GM19043 (cell line): Measurements from ENCODE around the gene UNC119B.

Source experiments
- ATAC-seq: cut with Tn5 transposase; IDR thresholded peaks from one replicate; pipeline ENCODE4 v1.9.1; 2021; ENCODE audit warnings: low read depth; ENCODE audit not compliant: unreplicated experiment

UNC119B gene

DNA sequence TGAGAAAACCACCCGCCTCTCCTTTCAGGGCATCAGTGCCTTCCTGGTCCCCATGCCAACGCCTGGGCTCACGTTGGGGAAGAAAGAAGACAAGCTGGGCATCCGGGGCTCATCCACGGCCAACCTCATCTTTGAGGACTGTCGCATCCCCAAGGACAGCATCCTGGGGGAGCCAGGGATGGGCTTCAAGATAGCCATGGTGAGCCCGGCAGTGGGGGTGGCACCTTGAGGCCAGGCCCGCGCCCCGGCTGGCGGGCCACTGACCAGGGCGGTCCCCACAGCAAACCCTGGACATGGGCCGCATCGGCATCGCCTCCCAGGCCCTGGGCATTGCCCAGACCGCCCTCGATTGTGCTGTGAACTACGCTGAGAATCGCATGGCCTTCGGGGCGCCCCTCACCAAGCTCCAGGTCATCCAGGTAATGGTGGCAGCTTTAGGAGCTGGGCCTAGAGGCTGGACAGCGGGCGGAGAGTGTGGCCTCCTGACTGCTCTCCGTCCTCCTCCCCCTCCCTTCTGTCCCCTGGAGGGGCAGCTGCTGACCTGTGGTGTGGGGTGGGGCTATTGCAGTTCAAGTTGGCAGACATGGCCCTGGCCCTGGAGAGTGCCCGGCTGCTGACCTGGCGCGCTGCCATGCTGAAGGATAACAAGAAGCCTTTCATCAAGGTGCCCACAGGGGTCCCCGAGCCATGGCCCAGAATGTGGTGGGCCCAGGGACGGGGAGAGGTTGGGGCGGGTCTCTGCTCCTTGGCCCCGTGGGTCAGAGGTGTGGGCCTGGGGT lies 28.2 kb downstream of the UNC119B start:
- no peak for ATAC-seq

DNA sequence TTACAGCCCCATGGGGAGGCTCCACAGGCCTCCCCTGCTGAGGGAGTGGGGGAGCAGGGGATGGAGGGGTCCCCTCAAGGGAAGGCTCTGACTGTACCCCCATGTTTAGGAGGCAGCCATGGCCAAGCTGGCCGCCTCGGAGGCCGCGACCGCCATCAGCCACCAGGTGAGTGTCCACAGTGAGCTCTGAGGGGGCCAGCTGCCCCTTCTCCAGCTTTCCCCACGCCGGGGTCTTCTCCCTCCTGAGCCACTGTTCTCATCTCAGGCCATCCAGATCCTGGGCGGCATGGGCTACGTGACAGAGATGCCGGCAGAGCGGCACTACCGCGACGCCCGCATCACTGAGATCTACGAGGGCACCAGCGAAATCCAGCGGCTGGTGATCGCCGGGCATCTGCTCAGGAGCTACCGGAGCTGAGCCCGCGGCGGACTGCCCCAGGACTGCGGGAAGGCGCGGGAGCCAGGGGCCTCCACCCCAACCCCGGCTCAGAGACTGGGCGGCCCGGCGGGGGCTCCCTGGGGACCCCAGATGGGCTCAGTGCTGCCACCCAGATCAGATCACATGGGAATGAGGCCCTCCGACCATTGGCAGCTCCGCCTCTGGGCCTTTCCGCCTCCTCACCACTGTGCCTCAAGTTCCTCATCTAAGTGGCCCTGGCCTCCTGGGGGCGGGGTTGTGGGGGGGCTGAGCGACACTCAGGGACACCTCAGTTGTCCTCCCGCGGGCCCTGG lies 28.9 kb downstream of the UNC119B start:
- ATAC-seq = no peak

DNA sequence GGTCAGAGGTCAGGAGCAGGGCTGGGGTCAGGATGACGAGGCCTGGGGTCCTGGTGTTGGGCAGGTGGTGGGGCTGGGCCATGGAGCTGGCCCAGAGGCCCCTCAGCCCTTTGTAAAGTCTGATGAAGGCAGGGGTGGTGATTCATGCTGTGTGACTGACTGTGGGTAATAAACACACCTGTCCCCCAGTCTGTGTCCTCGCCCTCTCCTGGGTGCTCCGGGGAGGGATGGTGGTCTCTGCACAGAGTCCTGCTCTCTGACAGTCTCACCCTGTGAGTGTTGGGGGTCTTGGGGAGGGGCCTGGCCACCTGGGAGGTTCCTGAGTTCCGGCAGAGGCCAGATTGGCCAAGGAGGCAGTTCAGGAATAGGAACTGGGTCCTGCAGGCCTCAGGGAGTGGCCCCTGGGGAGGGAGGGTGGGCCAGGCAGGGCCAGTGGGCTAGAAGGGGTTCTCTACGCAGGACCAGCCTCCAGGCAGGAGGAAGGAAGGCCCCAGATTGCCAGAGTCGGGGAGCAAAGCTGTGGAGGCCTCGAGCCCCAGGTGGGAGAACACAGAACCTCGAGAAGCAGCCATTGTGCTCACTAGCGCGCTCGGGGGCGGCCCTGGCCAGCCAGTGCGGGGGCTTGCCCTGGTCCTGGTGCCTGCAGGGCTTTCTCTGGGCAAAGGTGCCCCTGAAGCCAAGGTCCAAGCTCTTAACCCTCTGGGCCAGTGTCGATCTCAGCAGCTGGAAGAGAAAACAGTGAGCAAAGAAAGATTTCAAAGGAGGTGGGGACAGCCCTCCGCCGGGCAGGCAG lies 29.8 kb downstream of the UNC119B start:
- no peak for ATAC-seq

DNA sequence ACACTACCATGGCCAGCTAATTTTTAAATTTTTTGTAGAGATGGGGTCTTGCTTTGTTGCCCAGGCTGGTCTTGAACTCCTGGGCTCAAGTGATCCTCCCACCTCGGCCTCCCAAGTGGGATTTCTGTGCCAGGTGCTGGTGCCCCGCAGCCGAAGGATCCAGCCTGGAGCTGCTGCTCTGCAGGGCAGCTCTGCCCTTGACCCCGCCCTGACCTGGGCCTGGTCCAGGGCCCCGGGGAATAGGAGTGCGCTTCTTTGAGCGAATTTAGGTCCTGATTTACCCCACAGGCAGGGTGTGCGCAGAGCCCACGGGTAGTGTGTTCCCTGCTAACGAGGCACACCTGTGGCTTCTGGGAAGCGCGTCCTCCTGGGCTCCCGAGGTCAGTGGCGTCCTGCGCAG lies 30.6 kb downstream of the UNC119B start:
- ATAC-seq = no peak

DNA sequence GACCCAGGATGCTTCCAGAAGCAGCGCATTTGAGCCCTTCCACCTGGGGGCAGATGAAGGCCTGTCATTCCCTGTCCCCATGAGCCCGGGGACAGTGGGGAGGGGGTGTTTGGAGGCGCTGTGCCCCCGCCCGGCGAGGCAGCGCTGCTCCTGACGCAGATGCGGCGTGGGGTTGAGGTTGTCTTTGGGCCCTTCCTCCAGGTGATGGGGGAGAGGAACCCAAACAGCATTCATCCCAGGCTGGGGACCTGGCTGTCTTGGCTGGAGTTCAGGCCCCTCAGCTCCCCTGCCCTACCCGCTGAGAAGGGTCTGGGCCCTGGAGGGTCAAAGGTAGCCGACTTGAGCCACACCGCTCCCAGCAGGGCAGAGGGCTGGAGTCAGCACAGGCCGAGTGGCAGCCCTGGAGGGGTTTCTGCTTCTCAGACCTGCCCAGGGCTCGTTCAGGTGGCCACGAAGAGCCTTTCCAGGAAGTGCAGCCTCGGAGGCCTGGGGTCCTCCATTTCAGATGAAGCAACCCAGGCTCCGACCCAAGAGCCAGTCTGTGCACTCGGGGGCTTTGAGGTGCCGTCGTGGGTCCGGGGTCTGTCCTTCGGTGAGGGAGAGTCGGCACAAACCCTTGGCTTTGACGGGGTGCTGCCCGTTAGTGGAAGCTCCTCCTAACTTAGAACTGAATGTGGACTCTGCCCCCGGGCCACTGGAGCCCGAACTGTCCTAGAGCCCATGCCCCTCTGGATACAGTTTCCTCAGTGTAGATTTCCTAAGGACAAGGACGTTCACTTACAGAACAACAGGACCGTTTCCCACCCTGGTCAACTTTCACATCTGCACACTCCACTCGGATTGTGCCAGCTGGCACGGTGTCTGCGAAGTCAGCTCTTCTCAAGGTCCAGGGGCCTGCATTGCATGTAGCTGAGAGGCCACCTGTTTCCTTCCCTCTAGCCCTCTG lies 31.5 kb downstream of the UNC119B start:
- ATAC-seq = no peak

DNA sequence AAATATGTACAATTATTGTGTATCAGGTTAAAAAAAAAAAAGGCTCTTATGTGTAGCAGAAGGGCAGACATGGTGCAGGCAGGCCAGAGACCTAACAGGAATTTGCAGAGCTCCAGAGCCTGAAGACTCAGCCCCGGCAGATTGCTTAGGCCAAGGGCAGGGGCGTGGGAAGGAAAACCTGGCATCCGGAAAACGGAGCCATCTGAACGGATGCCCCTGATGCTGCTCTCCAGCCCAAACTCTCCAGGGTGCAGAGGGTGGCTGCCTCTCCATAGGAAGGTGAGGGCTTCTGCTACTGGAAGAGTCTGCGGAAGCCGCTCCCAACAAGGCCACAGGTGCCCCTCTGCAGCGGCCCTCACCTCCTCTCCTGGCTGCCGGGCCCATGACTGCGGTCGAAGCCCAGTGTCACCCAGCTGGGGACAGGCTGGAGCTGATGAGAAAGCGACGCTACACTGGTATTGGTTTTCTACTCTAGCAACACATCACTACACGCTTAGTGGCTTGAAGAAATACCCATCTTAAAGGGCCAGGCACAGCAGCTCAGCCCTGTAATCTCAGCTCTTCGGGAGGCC lies 34.8 kb downstream of the UNC119B start:
- no peak for ATAC-seq

DNA sequence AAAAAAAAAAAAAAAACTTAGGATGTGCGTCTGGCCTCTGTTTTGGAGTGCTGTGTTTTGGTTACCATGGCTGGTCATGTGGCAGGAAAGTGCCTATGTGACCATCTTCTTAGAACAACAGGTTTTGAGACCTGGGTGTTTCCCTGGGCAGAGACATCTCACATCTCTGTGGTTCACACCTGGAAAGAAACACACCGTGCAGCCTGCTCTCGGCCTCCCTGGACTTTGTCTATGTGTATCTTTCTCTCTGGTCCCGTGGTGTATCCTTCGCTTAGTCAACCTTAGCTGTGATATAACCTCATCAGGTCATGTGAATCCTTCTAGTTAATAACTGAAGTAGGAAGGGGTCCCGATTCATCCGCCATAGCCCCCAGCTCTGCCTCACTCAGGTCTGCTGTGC lies 38.0 kb downstream of the UNC119B start:
- ATAC-seq = no peak

DNA sequence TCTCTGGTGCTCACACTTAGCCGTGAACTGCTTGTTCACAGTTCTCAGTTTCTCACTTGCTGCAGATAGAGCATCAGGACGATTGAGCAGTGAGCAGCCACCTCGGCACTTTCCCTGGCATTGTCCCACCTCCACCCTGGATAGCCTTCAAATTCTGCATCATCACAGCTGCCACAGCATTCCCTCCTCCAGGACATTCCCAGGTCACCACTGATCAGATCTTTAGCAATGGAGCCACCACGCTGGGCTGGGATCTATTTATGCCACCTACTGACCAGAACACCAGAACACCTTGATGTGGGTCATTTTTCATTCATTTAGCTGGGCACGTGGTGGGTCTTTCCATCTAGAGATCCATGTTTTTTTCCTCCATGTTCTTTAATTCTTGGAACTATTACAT lies 39.0 kb downstream of the UNC119B start:
- no peak for ATAC-seq

DNA sequence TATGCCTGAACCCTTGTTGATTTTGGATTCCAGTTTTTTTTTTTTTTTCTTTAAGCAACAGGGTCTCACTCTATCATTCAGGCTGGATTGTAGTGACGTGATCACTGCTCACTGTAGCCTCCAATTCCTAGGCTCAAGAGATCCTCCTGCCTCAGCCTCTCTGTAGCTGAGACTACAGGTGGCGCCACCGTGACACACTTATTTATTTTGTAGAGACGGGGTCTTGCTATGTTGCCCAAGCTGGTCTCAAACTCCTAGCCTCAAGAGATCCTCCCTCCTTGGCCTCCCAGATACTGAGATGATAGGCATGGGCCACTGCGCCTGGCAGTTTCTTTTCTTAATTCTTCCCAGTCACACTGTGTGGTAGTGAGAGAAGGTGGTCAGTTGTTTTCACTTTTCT lies 40.5 kb downstream of the UNC119B start:
- ATAC-seq = no peak

DNA sequence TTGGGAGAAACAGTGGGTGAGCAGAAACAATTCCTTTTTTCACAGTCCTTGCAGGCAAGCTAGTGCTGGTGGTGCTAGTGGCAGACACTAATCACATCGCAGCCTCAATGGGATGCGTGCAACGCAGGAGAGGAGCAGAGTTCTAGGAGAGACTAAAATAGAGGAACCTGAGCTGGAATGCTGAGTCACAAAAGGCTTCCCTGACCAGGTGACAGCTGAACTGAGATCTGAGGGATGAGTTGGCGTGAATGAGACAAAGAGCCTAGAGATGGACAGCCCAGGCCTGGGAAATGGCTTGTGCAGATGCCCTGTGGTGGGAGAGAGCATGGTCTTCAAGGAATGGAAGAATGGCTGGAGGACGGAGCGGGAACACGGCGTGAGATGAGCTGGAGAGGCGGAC lies 41.1 kb downstream of the UNC119B start:
- ATAC-seq = no peak

DNA sequence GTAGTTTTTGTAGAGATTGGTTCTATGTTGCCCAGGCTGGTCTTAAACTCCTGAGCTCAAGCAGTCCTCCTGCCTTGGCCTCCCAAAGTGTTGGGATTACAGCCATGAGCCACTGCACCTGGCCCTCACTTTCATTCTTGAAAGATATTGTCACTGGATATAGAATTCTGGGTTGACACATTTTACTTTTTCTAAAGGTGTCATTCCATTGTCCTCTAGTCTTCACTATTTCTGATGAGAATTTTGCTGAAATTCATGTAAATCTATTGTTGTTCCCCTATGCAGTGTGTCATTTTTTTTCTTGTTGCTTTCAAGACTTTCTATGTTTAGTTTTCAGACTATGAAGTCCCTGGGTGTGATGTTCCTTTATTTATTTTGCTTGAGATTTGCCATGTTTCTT lies 44.5 kb downstream of the UNC119B start:
- ATAC-seq = no peak

DNA sequence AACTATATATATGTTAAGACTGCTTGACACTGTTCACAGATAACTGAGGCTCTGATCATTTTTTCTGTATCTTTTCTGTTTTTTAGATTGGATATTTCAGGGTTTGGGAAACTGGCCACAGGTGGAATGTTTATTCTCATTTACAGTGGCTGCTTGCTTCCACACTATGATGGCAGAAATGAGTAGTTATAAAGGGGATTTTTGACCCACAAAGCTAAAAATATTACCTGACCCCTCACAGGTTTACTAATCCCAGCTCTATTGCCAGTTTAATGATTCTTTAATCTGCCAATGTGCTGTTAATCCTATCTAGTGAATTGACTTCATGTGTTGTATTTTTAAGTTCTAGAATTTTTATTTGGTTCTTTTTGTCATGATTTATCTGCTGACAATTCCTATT lies 45.0 kb downstream of the UNC119B start:
- no peak for ATAC-seq

DNA sequence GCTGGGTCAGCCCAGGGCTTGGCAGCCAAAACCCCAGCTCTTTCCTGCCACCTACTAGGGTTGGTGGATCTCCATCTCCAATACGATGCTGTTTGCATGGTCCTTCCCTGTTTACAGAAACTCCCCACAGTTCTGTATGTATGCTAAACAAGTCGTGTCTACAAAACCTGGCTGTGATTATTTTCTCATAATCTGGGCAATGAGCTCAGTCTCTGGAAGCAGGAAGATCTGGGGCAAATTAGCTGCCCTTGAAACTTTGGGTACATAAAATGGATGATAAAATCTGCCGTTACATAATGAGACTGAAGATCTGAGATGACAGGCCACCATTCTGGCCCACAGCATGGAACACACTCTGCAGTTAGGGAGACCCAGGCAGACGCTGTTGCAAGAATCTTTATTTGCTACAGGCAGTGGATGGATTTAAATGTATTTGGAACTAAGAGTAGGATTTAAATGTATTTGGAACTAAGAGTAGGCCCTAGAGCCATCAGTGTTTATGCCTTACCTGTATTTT lies 47.0 kb downstream of the UNC119B start:
- no peak for ATAC-seq

DNA sequence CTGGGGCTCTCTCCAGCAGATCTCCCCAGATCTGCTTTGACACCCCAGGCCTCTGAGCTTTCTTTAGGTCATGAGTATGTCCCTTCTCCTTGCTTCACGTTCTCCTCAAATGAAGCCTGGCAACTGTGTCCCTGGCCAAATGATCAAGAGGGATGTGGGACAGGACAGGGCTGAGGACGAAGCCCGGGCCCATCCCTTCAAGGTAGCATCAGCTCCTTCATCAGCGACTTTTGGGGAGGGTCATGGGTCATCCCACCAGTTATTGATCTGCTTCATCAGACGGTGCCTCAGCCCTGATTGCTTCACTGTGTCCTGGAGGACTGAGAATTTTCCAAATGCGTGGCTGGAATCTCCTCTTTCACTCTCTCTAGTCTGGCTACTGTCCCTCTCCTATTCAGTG lies 47.7 kb downstream of the UNC119B start:
- no peak for ATAC-seq

DNA sequence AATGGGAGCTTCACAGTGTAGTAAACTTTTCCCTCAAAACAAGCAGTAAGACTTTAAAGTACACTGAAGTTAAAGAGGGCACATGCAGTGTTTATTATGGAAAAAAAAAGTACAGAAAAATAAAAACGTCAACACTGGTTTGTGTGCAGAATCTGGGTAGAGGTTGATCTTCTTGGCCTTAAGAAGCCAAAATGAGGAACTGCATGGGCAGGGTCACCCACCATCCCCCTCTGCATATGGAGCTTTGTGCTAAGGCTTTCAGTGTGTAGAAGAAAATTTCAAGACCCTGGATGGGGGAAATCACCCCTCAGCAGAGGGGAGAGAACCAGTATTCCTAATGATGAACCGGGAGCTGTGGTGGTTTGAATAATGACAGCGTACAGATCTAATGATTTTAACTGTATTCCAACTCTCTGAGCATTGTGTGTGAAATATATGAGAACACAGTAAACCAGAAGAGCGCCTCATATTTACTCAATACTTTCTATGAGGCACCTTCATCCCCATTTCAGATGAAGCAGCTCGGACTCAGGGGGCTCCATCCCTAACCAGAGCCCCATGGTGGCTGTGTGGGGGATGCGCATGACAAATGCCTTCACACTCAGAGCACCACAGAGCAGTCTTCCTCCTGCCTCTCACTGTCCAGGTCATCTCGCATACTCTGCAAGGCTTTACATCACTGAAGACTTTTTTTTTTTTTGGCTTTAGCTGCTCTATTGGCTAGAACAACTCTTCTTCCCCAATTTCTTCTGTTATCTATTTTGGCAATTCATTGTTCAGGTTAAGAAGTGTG lies 48.7 kb downstream of the UNC119B start:
- no peak for ATAC-seq

DNA sequence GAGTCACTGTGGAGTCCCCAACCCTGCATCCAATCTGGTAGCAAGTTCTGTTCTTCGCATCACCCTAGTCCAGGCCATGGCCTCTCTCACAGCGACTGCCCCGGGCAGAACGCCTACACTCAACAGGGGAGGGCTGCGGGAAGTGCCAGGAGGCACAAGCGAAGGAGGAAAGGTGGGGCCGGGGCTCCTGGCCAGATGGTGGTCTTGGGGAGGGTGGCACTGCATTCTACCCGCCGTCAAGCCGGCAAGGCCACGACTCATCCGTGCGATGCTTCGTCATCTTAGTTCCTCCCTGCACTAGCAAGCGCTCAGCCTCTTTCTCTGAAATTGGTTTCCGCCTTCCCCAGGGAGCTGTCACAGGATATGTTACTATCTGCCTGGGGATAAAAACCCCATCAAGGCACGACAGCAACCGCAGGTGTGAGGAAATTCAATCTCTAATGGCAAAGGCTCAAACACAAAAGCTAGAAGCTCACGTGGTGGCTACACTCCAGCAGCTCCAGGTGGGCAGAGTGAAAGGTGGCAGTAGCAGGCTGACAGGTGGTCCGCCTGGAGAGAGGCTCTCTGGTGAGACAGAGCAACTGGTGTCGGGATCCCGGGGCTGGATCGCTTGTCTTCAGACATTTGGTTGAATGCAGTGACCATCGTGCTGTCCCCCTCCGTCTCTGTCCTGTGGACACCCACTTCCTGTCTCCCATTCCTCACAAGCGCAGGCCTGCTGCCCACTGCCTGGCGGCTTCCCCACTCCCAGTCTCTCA lies 49.5 kb downstream of the UNC119B start:
- no peak for ATAC-seq

DNA sequence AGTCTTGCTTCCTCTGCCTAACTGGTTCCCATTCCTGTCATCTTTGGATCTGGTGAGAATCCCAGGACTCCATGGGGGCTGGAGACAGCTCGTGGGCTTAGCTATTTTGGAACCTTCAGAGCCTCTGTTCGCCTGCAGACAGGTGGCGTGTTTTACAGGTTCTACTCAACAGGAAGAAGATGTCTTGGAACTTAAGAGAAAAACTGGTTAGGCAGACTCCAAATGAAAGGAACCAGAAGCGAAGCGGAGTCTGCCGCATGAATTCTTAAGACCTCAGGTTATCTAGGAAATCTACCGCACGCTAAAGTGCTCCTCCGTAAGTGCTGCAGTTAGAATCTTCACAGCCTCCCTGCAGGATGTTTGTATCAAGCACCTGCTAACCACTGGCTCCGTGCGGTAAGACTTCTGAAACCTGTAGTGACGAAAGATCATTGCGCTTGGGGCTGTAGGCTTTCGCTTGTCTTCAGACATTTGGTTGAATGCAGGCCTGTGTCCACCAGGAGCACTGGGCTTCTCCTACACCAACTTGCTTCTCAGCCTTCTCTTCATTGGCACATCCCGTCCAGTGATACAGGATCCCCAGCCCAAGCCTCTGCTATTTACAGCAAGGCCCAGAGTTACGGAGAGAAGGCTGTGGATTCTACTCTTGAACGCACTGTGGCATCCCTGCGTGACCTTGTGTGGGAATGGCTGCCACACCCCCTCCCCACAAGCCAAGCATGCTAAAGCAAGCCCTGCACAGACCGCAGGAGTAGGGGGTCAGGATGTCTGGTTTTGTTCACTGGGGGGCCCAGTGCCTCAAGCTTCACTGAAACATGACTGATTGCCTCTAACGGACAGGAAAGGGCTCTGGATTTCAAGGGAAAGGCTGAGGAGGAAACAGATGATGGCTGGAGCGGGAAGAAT lies 50.3 kb downstream of the UNC119B start:
- no peak for ATAC-seq
